Uterine smooth muscle cell (primary cell): ENCODE data around the gene RRN3. TPM values are rescaled to one million over a fixed set of nuclear protein-coding genes. Genes with fewer than 3 reads are reported as not detected.

ENCODE experiments used
- total RNA-seq: library from RNA; depleted of rRNA; stranded (reverse); fragments of >200 nt; gene quantifications from 2 replicates; pipeline ENCODE4 v1.2.3, GENCODE V29; 2014

The RRN3 gene
- total RNA-seq = 37.7 and 42.4 TPM in 2 replicates

DNA sequence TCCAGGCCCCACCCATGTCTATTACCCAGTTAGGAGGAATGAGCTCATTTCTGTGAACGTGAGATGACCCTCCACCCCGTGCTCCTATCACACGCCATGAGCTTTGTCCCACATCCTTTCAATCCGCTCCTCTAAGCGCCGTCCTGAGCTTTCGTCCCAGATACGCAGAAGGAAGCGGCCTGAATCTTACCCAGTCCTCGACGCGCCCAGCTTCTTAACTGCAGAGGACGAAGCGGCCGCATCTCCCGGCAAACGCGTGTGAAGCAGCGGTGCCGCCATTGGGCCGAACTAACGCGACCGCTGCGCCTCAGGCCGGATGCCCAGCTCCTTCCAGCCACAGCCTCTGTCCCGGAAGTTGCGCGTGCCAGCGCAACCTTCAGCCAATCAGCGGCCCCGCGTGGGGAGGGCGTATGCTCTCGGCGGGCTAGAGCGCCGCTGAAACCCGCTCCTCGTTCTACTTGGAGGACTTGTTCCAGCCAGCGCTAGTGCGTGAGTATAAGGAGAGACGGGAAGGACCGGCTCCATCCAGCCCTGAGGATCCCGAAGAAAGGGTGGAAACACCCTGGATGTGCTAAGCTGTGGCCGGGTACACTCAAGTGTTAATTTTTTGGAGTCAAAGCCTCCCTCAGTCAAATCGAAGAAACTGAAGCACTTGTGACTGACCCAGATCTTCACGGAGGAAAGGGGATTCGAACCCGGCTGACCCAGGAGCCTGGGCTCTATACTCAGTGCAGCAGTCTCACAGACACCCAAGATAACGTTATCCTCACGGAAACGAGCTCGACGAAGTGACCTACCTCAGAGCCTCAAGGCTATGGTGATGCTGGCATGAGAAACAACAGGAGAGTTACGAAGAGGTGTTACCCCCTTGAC lies at the start of gene RRN3:
RRN3 (minus strand) TSS at position 318 of the 873 bp plus-strand sequence; CDS start at position 279, 39 bp downstream.

Other genes with a start within 250 kb of the RRN3 start
- gene NPIPA1, start 156.8 kb downstream of the RRN3 start, total RNA-seq = 68.8 and 70.5 TPM in 2 replicates
- gene PDXDC1, start 119.2 kb downstream of the RRN3 start, total RNA-seq = 92.9 and 104 TPM in 2 replicates
- gene NTAN1, start 38.2 kb downstream of the RRN3 start, total RNA-seq = 72.9 and 90.3 TPM in 2 replicates